ENCODE measurements around the gene ST8SIA2. TPM values are rescaled to one million over a fixed set of nuclear protein-coding genes. Genes with fewer than 3 reads are reported as not detected.

ST8SIA2 gene
- total and polyA plus RNA-seq, 8 donors: 1.1 TPM; not detected in 7

DNA sequence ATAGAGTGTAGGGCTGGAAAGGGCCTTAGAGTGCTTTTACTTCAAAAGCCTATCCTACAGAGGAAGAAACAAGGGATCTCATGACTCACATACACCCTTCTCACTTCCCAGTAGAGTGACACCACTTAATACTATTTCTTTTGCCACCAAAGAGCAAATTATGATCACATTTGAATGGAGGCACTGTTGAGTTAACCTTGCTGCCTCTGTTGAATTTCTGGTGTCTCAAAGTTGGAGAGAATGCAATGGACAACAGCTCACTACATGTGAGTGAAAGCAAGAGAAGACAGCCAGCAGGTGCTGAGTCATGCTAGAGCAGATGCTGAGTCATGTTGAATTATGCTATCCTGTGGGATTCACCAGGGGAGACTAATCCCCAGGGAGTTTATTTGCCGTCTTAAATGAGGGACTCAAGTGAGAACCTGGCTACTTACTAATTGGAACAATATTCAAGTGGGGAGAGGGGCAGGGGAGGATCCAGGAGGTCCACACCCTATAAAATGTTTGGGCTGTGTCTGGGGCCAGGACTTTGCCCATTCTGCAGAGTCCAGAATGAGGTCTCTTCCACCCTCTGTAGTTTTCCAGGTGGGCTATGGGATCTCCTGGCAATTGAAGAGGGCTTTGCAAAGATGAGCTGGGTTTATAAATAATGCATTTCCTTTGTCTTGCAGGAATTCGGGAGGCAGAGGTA is 35.8 kb downstream of the ST8SIA2 start:
- intact Hi-C loops (cut with DNase I; ENCODE audit: low total_unique reads): no loop called here
- WGBS, 5 donors: 53 to 59% (median 55%) methylated on average over 2 of the region's 2 CpGs
- Histone ChIP-seq H3K4me3 (no peak overlapping the region), H3K27ac (no peak overlapping the region), H3K36me3 (no peaks in the 10 kb centered on the region), H3K4me1 (no peaks in the 10 kb centered on the region), H3K27me3 (peaks cover 0 to 9% (median 0%) of the 10 kb centered on the region in 3 donors), H3K9me3 (no peaks in the 10 kb centered on the region)
- DNase-seq: no peak
- TF ChIP-seq EP300 (IDR thresholded peaks at IDR 0.05) (no peak), POLR2AphosphoS5 (IDR thresholded peaks at IDR 0.05) (no peak), POLR2A (IDR thresholded peaks at IDR 0.05) (no peak)
- TF ChIP-seq, protein P1, sequence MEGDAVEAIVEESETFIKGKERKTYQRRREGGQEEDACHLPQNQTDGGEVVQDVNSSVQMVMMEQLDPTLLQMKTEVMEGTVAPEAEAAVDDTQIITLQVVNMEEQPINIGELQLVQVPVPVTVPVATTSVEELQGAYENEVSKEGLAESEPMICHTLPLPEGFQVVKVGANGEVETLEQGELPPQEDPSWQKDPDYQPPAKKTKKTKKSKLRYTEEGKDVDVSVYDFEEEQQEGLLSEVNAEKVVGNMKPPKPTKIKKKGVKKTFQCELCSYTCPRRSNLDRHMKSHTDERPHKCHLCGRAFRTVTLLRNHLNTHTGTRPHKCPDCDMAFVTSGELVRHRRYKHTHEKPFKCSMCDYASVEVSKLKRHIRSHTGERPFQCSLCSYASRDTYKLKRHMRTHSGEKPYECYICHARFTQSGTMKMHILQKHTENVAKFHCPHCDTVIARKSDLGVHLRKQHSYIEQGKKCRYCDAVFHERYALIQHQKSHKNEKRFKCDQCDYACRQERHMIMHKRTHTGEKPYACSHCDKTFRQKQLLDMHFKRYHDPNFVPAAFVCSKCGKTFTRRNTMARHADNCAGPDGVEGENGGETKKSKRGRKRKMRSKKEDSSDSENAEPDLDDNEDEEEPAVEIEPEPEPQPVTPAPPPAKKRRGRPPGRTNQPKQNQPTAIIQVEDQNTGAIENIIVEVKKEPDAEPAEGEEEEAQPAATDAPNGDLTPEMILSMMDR (IDR thresholded peaks at IDR 0.05): no peak

DNA sequence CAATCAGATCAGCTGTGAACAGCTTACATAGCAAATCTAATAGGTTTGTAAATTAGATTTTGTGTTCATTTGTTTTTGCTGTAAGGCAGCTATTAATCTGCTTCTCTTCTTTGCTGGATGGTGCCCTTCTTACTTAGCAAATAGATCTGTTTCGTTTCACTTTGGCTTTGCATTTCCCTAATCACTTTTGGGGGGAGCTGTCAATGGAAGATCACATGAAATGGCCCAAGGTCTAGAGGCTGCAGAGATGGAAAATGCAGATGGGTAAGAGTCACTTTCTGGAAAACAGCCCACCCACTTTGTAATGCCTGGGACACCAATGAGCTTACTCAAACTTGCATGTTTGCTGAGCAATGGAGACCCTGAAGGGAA is 36.4 kb downstream of the ST8SIA2 start:
- Histone ChIP-seq H3K4me3 (no peak overlapping the region), H3K36me3 (no peaks in the 10 kb centered on the region), H3K27ac (no peak overlapping the region), H3K9me3 (no peaks in the 10 kb centered on the region), H3K4me1 (no peaks in the 10 kb centered on the region), H3K27me3 (peaks cover 0 to 14% (median 0%) of the 10 kb centered on the region in 3 donors)
- intact Hi-C loops (cut with DNase I; ENCODE audit: low total_unique reads): no loop called here
- no peak for DNase-seq
- TF ChIP-seq, protein P1 (IDR thresholded peaks at IDR 0.05): no peak
- TF ChIP-seq POLR2A (IDR thresholded peaks at IDR 0.05) (no peak), EP300 (IDR thresholded peaks at IDR 0.05) (no peak), POLR2AphosphoS5 (IDR thresholded peaks at IDR 0.05) (no peak)
- 36 to 67% (median 61%) methylated on average over 1 of the region's 1 CpG for WGBS, 5 donors

DNA sequence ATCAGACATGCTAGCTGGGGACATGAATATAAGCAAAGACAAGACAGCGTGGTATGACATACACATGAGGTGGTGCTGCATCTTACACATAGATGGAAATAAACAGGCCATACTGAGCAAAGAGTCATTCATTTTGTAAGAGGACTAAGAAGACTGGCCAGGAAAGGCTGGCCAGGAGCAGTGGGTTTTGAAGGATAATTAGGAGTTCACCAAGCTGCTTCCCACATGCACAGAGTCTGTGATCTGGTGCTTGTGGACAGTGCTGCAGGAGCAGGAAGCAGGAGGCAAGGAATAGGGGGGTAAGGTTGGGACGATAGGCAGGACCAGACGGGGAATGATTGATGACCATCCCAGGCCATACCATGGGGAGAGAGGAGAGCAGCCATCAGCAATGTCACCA is 41.5 kb downstream of the ST8SIA2 start:
- Histone ChIP-seq H3K27ac (no peak overlapping the region), H3K4me3 (no peak overlapping the region), H3K27me3 (peaks cover 0 to 14% (median 3%) of the 10 kb centered on the region in 3 donors), H3K9me3 (no peaks in the 10 kb centered on the region), H3K36me3 (no peaks in the 10 kb centered on the region), H3K4me1 (no peaks in the 10 kb centered on the region)
- 69 to 82% (median 74%) methylated on average over 3 of the region's 3 CpGs for WGBS, 5 donors
- no peak for DNase-seq
- TF ChIP-seq POLR2AphosphoS5 (IDR thresholded peaks at IDR 0.05): no peak
- TF ChIP-seq, protein P1 (IDR thresholded peaks at IDR 0.05): no peak
- no peak for TF ChIP-seq POLR2A (IDR thresholded peaks at IDR 0.05)
- TF ChIP-seq EP300 (IDR thresholded peaks at IDR 0.05): no peak
- intact Hi-C loops (cut with DNase I; ENCODE audit: low total_unique reads): no loop called here

DNA sequence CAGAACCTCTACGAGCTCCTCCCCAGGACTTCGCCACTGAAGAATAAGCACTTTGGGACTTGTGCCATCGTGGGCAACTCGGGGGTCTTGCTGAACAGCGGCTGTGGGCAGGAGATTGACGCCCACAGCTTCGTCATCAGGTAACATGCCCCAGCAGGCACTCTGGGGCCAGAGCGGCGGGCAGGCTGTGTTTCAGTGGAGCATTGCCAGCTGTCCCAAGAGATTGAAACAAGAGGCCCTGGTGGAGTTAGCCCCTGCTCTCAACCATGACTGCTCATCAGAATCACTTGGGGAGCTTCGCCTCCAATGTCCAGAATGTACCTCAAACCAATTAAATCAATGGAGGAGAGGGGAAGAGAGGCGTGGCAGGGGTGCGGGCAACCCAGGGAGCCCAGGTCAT is 44.8 kb downstream of the ST8SIA2 start:
- 78 to 92% (median 83%) methylated on average over 10 to 12 of the region's 12 CpGs for WGBS, 5 donors
- intact Hi-C loops (cut with DNase I; ENCODE audit: low total_unique reads): no loop called here

More for the DNA sequence above, 44.8 kb downstream of the ST8SIA2 start:
- no peak for DNase-seq
- H3K4me3 ChIP-seq: no peak overlapping the region
- H3K9me3 ChIP-seq: no peaks in the 10 kb centered on the region
- H3K27me3 ChIP-seq: peaks cover 0 to 14% (median 3%) of the 10 kb centered on the region in 3 donors
- no peaks in the 10 kb centered on the region for H3K36me3 ChIP-seq
- H3K4me1 ChIP-seq: no peaks in the 10 kb centered on the region
- H3K27ac ChIP-seq: no peak overlapping the region
- TF ChIP-seq POLR2A (IDR thresholded peaks at IDR 0.05) (no peak), POLR2AphosphoS5 (IDR thresholded peaks at IDR 0.05) (no peak), EP300 (IDR thresholded peaks at IDR 0.05) (no peak)
- TF ChIP-seq, protein P1 (IDR thresholded peaks at IDR 0.05): no peak
